GM23338 (cell line): ENCODE data around the gene MLLT1. TPM values are rescaled to one million over a fixed set of nuclear protein-coding genes. Genes with fewer than 3 reads are reported as not detected.

Experiments used
- ATAC-seq: fragments of 200-7000 bp; cut with Tn5 transposase; 3 replicates; pipeline ENCODE4 v1.9.1; 2020
- DNase-seq: peaks from one replicate; pipeline ENCODE4 v3.0.0-alpha.2; 2015; ENCODE audit warnings: low spot score
- H2AFZ ChIP-seq: fragments of 200-600 bp; sonication (generic); 2 replicates; pipeline ENCODE4 v1.8.0; 2016; ENCODE audit warnings: antibody characterized with exemption, mild to moderate bottlenecking, moderate library complexity
- H3F3A ChIP-seq: fragments of 200-600 bp; sonication (generic); replicated peaks from 2 replicates; pipeline ENCODE4 v1.8.0; 2017; ENCODE audit warnings: antibody characterized with exemption, mixed run types, low read depth
- H3K27ac ChIP-seq: fragments of 200-600 bp; sonication (generic); 2 replicates; pipeline ENCODE4 v1.6.1; 2016; ENCODE audit warnings: low read depth
- H3K27me3 ChIP-seq: fragments of 200-600 bp; sonication (generic); 2 replicates; pipeline ENCODE4 v1.8.0; 2016; ENCODE audit warnings: mild to moderate bottlenecking, mixed run types, moderate library complexity; ENCODE audit not compliant: insufficient read depth
- H3K36me3 ChIP-seq: fragments of 200-600 bp; sonication (generic); 2 replicates; pipeline ENCODE4 v1.8.0; 2016; ENCODE audit warnings: mild to moderate bottlenecking; ENCODE audit not compliant: insufficient read depth
- H3K4me1 ChIP-seq: fragments of 200-600 bp; sonication (generic); 2 replicates; pipeline ENCODE4 v1.8.0; 2016; ENCODE audit warnings: mild to moderate bottlenecking, moderate library complexity; ENCODE audit not compliant: insufficient read depth
- H3K4me2 ChIP-seq: fragments of 200-600 bp; sonication (generic); 2 replicates; pipeline ENCODE4 v1.7.1; 2017; ENCODE audit warnings: mixed run types
- H3K4me3 ChIP-seq: fragments of 200-600 bp; sonication (generic); 2 replicates; pipeline ENCODE4 v1.6.1; 2016; ENCODE audit warnings: mixed run types
- H3K79me2 ChIP-seq: fragments of 200-600 bp; sonication (generic); replicated peaks from 2 replicates; pipeline ENCODE4 v1.8.0; 2017; ENCODE audit warnings: mild to moderate bottlenecking; ENCODE audit not compliant: insufficient read depth
- H3K9me2 ChIP-seq: fragments of 200-600 bp; sonication (generic); 2 replicates; pipeline ENCODE4 v1.8.0; 2017; ENCODE audit not compliant: insufficient read depth
- H4K20me1 ChIP-seq: fragments of 200-600 bp; sonication (generic); replicated peaks from 2 replicates; pipeline ENCODE4 v1.8.0; 2017; ENCODE audit warnings: mild to moderate bottlenecking; ENCODE audit not compliant: insufficient read depth
- H3K27ac Mint-ChIP-seq: 2 replicates; pipeline ENCODE4 v1.8.0; 2020; ENCODE audit warnings: inconsistent platforms, mild to moderate bottlenecking, moderate library complexity, mixed read lengths
- H3K27me3 Mint-ChIP-seq: 3 replicates; pipeline ENCODE4 v1.8.0; 2022; ENCODE audit warnings: low read depth, mild to moderate bottlenecking, moderate library complexity, mixed read lengths, inconsistent platforms; ENCODE audit not compliant: insufficient read depth, poor library complexity
- H3K36me3 Mint-ChIP-seq: 3 replicates; pipeline ENCODE4 v1.8.0; 2021; ENCODE audit warnings: low read depth, mild to moderate bottlenecking, inconsistent platforms, moderate library complexity, mixed read lengths
- H3K4me1 Mint-ChIP-seq: 3 replicates; pipeline ENCODE4 v1.8.0; 2020; ENCODE audit warnings: mild to moderate bottlenecking, inconsistent platforms, mixed read lengths
- H3K4me3 Mint-ChIP-seq: 3 replicates; pipeline ENCODE4 v1.8.0; 2021; ENCODE audit warnings: moderate library complexity, mild to moderate bottlenecking, inconsistent platforms, mixed read lengths
- H3K9me3 Mint-ChIP-seq: 3 replicates; pipeline ENCODE4 v1.8.0; 2020; ENCODE audit warnings: moderate library complexity, mild to moderate bottlenecking, inconsistent platforms, mixed read lengths
- CREB1 ChIP-seq: fragments of 250-450 bp; sonication (Bioruptor Pico); IDR thresholded peaks from 2 replicates; pipeline ENCODE4 v1.5.0; 2020; ENCODE audit warnings: low read depth, mild to moderate bottlenecking, moderate library complexity
- JUNB ChIP-seq: IDR thresholded peaks from one replicate; pipeline ENCODE4 v1.6.1; 2016; ENCODE audit warnings: antibody characterized with exemption; ENCODE audit not compliant: unreplicated experiment
- NANOG ChIP-seq: IDR thresholded peaks from 2 replicates; pipeline ENCODE4 v1.6.1; 2016; ENCODE audit warnings: antibody characterized with exemption, borderline replicate concordance
- POLR2AphosphoS5 ChIP-seq: IDR thresholded peaks from 2 replicates; pipeline ENCODE4 v1.6.1; 2016; ENCODE audit warnings: antibody characterized with exemption, low read depth
- STAT1 ChIP-seq: IDR thresholded peaks from one replicate; pipeline ENCODE4 v1.6.1; 2016; ENCODE audit warnings: antibody characterized with exemption; ENCODE audit not compliant: unreplicated experiment
- ZNF114 ChIP-seq: fragments of 250-450 bp; sonication (Bioruptor Pico); IDR thresholded peaks from 2 replicates; pipeline ENCODE4 v1.5.0; 2020; ENCODE audit warnings: mild to moderate bottlenecking, moderate library complexity
- ZNF331 ChIP-seq: fragments of 250-450 bp; sonication (Bioruptor Pico); IDR thresholded peaks from 2 replicates; pipeline ENCODE4 v1.5.0; 2020; ENCODE audit warnings: low read depth, mild to moderate bottlenecking, moderate library complexity
- long read RNA-seq: library from polyadenylated mRNA; unstranded; transcript quantifications from one replicate; pipeline ENCODE4 v2.0.0, GENCODE V29; 2020; ENCODE audit not compliant: unreplicated experiment
- polyA plus RNA-seq: library from polyadenylated mRNA; unstranded; fragments of >200 nt; fragmentation: Nextera tagmentation; extraction: Ambion mirVana; gene quantifications from 2 replicates; pipeline ENCODE4 v1.2.1, GENCODE V29; 2016
- total RNA-seq: library from RNA; depleted of rRNA; stranded (reverse); fragments of >200 nt; shearing (Covaris generic); gene quantifications from 2 replicates; pipeline ENCODE4 v1.2.3, GENCODE V29; 2014; rRNA removed
- TF ChIP-seq, protein P1 (sequence below): IDR thresholded peaks from 2 replicates; pipeline ENCODE4 v1.6.1; 2016; ENCODE audit warnings: antibody characterized with exemption
- TF ChIP-seq, protein P2 (sequence below), 2 experiments: fragments of 200-600 bp in 1 of 2; sonication (generic) in 1 of 2; conservative IDR thresholded peaks; 2 replicates each; pipeline versions ENCODE4 v1.5.1 to v1.6.1; 2016 to 2017; ENCODE audit warnings: antibody characterized with exemption in 2 of 2, low read depth in 2 of 2, mild to moderate bottlenecking in 2 of 2, moderate library complexity in 1 of 2

Gene MLLT1, protein sequence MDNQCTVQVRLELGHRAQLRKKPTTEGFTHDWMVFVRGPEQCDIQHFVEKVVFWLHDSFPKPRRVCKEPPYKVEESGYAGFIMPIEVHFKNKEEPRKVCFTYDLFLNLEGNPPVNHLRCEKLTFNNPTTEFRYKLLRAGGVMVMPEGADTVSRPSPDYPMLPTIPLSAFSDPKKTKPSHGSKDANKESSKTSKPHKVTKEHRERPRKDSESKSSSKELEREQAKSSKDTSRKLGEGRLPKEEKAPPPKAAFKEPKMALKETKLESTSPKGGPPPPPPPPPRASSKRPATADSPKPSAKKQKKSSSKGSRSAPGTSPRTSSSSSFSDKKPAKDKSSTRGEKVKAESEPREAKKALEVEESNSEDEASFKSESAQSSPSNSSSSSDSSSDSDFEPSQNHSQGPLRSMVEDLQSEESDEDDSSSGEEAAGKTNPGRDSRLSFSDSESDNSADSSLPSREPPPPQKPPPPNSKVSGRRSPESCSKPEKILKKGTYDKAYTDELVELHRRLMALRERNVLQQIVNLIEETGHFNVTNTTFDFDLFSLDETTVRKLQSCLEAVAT
- total RNA-seq (15.4 and 23.4 TPM in 2 replicates), polyA plus RNA-seq (17.8 and 19.9 TPM in 2 replicates)
- long read RNA-seq, partial matches to known transcripts = 1 of 12 reads
- long read RNA-seq, other reads (novel, unspliced or antisense) = 11 of 12 reads

DNA sequence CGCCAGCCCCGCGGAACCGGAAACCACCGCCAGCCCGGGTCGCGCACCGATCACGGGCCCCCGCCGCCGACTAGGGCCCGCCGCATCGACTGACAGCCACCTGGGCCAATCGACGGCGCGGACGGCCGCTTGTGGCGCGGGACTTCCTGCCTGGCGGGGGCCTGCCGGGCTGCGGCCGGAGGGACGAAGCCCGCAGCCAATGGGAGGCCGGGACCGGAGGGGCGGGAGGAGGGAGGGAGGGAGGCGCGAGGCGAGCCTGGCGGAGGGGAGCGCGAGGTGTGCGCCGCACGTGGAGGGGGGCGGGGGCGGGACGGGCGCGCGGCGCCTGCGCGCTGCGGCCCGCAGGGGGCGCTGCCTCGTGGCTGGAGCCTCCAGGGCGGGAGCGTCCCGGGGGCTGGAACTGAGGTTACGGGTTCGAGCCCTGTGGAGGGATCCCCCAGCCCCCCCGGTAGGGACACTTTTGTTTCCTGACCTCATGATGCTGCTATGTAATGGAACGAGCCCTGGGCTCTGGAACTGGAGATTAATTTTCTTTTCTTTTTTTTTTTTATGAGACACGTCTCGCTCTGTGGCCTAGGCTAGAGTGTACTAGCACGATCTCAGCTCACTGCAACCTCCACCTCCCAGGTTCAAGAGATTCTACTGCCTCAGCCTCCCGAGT, at the start of gene MLLT1:
Gene MLLT1, minus strand, starts transcription at position 45 of the 661 bp plus-strand sequence. CDS start 191 bp downstream, outside the sequence.
- Mint-ChIP-seq H3K27me3 (peaks cover 20% of the 10 kb centered on the region), H3K4me1 (peaks cover 39% of the 10 kb centered on the region), H3K9me3 (peaks cover 29% of the 10 kb centered on the region), H3K36me3 (peaks cover 10% of the 10 kb centered on the region; the same call in 2 of the 3 replicates), H3K4me3 (peak within 1 kb of the TSS; percentile 86), H3K27ac (peak within 1 kb of the TSS; percentile 84)
- H3K27ac ChIP-seq = no peak within 1 kb of the TSS
- DNase-seq = peak; percentile 97
- ATAC-seq = peak; percentile 95
- peaks cover 43% of the 10 kb centered on the region for H3K79me2 ChIP-seq
- no peaks in the 10 kb centered on the region for H3K27me3 ChIP-seq
- H3K4me2 ChIP-seq = peak within 1 kb of the TSS; percentile 89
- no peaks in the 10 kb centered on the region for H3F3A ChIP-seq
- H3K4me1 ChIP-seq = peaks cover 24% of the 10 kb centered on the region
- TF ChIP-seq ZNF331 = no peak
- TF ChIP-seq CREB1 (CRISPR knock-in tag) = peak; percentile 76
- no peak for TF ChIP-seq STAT1
- TF ChIP-seq, protein P1, sequence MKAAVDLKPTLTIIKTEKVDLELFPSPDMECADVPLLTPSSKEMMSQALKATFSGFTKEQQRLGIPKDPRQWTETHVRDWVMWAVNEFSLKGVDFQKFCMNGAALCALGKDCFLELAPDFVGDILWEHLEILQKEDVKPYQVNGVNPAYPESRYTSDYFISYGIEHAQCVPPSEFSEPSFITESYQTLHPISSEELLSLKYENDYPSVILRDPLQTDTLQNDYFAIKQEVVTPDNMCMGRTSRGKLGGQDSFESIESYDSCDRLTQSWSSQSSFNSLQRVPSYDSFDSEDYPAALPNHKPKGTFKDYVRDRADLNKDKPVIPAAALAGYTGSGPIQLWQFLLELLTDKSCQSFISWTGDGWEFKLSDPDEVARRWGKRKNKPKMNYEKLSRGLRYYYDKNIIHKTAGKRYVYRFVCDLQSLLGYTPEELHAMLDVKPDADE = 0 out of 2 replicates have a peak, but pooled peaks have one; percentile 27
- TF ChIP-seq, protein P2, sequence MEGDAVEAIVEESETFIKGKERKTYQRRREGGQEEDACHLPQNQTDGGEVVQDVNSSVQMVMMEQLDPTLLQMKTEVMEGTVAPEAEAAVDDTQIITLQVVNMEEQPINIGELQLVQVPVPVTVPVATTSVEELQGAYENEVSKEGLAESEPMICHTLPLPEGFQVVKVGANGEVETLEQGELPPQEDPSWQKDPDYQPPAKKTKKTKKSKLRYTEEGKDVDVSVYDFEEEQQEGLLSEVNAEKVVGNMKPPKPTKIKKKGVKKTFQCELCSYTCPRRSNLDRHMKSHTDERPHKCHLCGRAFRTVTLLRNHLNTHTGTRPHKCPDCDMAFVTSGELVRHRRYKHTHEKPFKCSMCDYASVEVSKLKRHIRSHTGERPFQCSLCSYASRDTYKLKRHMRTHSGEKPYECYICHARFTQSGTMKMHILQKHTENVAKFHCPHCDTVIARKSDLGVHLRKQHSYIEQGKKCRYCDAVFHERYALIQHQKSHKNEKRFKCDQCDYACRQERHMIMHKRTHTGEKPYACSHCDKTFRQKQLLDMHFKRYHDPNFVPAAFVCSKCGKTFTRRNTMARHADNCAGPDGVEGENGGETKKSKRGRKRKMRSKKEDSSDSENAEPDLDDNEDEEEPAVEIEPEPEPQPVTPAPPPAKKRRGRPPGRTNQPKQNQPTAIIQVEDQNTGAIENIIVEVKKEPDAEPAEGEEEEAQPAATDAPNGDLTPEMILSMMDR (conservative IDR thresholded peaks at IDR 0.05; ENCODE audit: low read depth in 2 of 2) = peak; percentile 37 to 64
- TF ChIP-seq POLR2AphosphoS5 = no peak
- 0 out of 2 replicates have a peak, but pooled peaks have one; percentile 46 for TF ChIP-seq ZNF114 (CRISPR knock-in tag)
- no peaks in the 10 kb centered on the region for H3K36me3 ChIP-seq
- peaks cover 26% of the 10 kb centered on the region for H4K20me1 ChIP-seq
- H3K9me2 ChIP-seq = 0 out of 2 replicates have a peak, but pooled peaks cover 4% of the 10 kb centered on the region
- H2AFZ ChIP-seq = no peak within 1 kb of the TSS
- H3K4me3 ChIP-seq = peak within 1 kb of the TSS; percentile 83

DNA sequence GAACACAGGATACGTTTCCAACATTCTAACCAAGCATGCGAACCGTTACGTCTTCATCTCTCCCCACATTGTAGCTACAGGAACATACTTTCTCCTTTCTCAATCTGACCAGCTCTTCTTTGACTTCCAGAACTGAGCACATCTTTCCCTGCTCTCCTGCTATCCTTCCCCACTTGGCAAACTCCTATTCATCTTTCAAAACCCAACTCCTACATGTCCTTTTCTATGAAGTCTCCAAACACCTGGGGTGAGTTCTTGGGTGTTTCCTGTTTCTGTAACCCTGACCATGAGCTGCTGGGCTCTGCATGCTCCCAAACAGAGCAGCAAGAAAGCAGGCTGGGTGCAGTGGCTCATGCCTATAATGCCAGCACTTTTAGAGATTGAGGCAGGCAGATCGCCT, 47.0 kb upstream of the MLLT1 start:
- Histone ChIP-seq H3K4me3 (no peak overlapping the region), H3K4me2 (no peak overlapping the region), H3K27me3 (no peaks in the 10 kb centered on the region), H3K4me1 (no peaks in the 10 kb centered on the region), H3K36me3 (no peaks in the 10 kb centered on the region), H2AFZ (0 out of 2 replicates have a peak overlapping the region, but pooled peaks have one; percentile 38), H3K9me2 (no peaks in the 10 kb centered on the region), H3K79me2 (no peaks in the 10 kb centered on the region), H3K27ac (no peak overlapping the region), H4K20me1 (no peaks in the 10 kb centered on the region), H3F3A (no peaks in the 10 kb centered on the region)
- ATAC-seq (no peak), DNase-seq (no peak)
- H3K36me3 Mint-ChIP-seq = peaks cover 18% of the 10 kb centered on the region
- H3K4me3 Mint-ChIP-seq = no peak overlapping the region
- H3K9me3 Mint-ChIP-seq = peaks cover 84% of the 10 kb centered on the region
- no peaks in the 10 kb centered on the region for H3K4me1 Mint-ChIP-seq
- no peak overlapping the region for H3K27ac Mint-ChIP-seq
- no peak for TF ChIP-seq ZNF331
- TF ChIP-seq JUNB = no peak
- TF ChIP-seq ZNF114 (CRISPR knock-in tag) = no peak
- no peak for TF ChIP-seq CREB1 (CRISPR knock-in tag)
- no peak for TF ChIP-seq NANOG
- no peak for TF ChIP-seq POLR2AphosphoS5
- H3K27me3 Mint-ChIP-seq = peaks cover 8% of the 10 kb centered on the region
